K562 (cell line): Measurements from ENCODE around the gene PPFIBP2. TPM values are rescaled to one million over a fixed set of nuclear protein-coding genes. Genes with fewer than 3 reads are reported as not detected.
A peak's percentile ranks its signal among the peaks of the same experiment; 100 is the strongest.

ENCODE experiments used
- ATAC-seq: fragments of 200-7000 bp; cut with Tn5 transposase; 3 replicates; pipeline ENCODE4 v1.9.1; 2020; ENCODE audit warnings: moderate library complexity
- BruUV-seq: library from RNA; stranded (reverse); fragments of 400-500 nt; replicated peaks from 2 replicates; lab custom pipeline; 2021; lab: Mats Ljungman, UMichigan
- CTCF ChIA-PET: fragments of 300-600 bp; formaldehyde crosslinking; extraction: SDS; loops from one replicate; lab custom pipeline; 2021; ENCODE audit warnings: low intra/inter-chr PET ratio; lab: Yijun Ruan, JAX
- POLR2A ChIA-PET: fragments of 300-600, 350-650 bp; sonication (Branson Sonifier 250); formaldehyde crosslinking; extraction: SDS; loops from one replicate; lab custom pipeline; 2021; ENCODE audit warnings: antibody characterized with exemption, inconsistent platforms; lab: Yijun Ruan, JAX
- DNase-seq, 4 experiments: peaks; one replicate each; pipeline versions ENCODE4 v3.0.0 to v3.0.0-alpha.2; 2011 to 2018; ENCODE audit warnings: low spot score in 3 of 4, mixed read lengths in 3 of 4; ENCODE audit errors: extremely low read depth in 1 of 4
- FAIRE-seq: peaks from 2 replicates; lab custom pipeline; 2011; peaks lifted over from hg19 to GRCh38; lab: Jason Lieb, UNC
- H2AFZ ChIP-seq: 2 replicates; pipeline ENCODE4 v1.6.0; 2011; ENCODE audit warnings: low read depth, low read length, control low read depth, inconsistent platforms
- H3K27ac ChIP-seq: fragments of 200-600 bp; 3 replicates; pipeline ENCODE4 v1.8.0; 2011; ENCODE audit warnings: low read depth, mild to moderate bottlenecking, control low read depth, inconsistent platforms, low read length, moderate library complexity, mixed read lengths; ENCODE audit errors: extremely low read depth
- H3K27me3 ChIP-seq, 2 experiments: fragments of 300-600 bp in 1 of 2; 2 replicates in 1 of 2; 3 replicates in 1 of 2; pipeline versions ENCODE4 v1.6.0 to v1.8.0; 2011; ENCODE audit warnings: inconsistent platforms in 2 of 2, low read length in 2 of 2, mild to moderate bottlenecking in 1 of 2, mixed read lengths in 1 of 2, moderate library complexity in 1 of 2; ENCODE audit not compliant: control insufficient read depth in 2 of 2, insufficient read depth in 2 of 2
- H3K36me3 ChIP-seq: fragments of 300-600 bp; 3 replicates; pipeline ENCODE4 v1.8.0; 2011; ENCODE audit warnings: mild to moderate bottlenecking, low read length, inconsistent platforms; ENCODE audit not compliant: control insufficient read depth, insufficient read depth
- H3K4me1 ChIP-seq, 2 experiments: fragments of 200-600 bp in 1 of 2; replicated peaks in 1 of 2; 2 replicates in 1 of 2; 3 replicates in 1 of 2; pipeline versions ENCODE4 v1.5.1 to v1.8.0; 2011; ENCODE audit warnings: inconsistent platforms in 2 of 2, low read length in 2 of 2, mild to moderate bottlenecking in 1 of 2, mixed read lengths in 1 of 2, moderate library complexity in 1 of 2; ENCODE audit not compliant: control insufficient read depth in 2 of 2, insufficient read depth in 2 of 2
- H3K4me2 ChIP-seq: 2 replicates; pipeline ENCODE4 v1.6.1; 2011; ENCODE audit warnings: low read length, control low read depth, inconsistent platforms, mixed read lengths; ENCODE audit not compliant: insufficient read depth
- H3K4me3 ChIP-seq: fragments of 200-600 bp; sonication (generic), shearing (Covaris generic); 2 replicates; pipeline ENCODE4 v1.5.1; 2016; ENCODE audit warnings: control low read depth, inconsistent platforms
- H3K79me2 ChIP-seq: fragments of 200-600 bp; 3 replicates; pipeline ENCODE4 v1.8.0; 2011; ENCODE audit warnings: low read length, inconsistent platforms; ENCODE audit not compliant: control insufficient read depth, insufficient read depth
- H3K9ac ChIP-seq, 2 experiments: 2 replicates each; pipeline versions ENCODE4 v1.6.0 to v1.6.1; 2011; ENCODE audit warnings: low read depth in 2 of 2, low read length in 2 of 2, control low read depth in 1 of 2, inconsistent platforms in 1 of 2, mild to moderate bottlenecking in 1 of 2, mixed read lengths in 1 of 2; ENCODE audit not compliant: insufficient read depth in 1 of 2
- H3K9me1 ChIP-seq: one replicate; pipeline ENCODE4 v1.6.0; 2011; ENCODE audit warnings: inconsistent platforms, mild to moderate bottlenecking, low read length, moderate library complexity; ENCODE audit not compliant: control insufficient read depth, insufficient read depth
- H3K9me3 ChIP-seq: replicated peaks from 2 replicates; pipeline ENCODE4 v1.5.1; 2011; ENCODE audit warnings: low read depth, low read length, inconsistent platforms; ENCODE audit not compliant: control insufficient read depth, insufficient read depth
- H4K20me1 ChIP-seq: replicated peaks from 2 replicates; pipeline ENCODE4 v1.6.1; 2011; ENCODE audit warnings: low read length, inconsistent platforms, mixed read lengths; ENCODE audit not compliant: control insufficient read depth, insufficient read depth
- RAD21 ChIP-seq, 2 experiments: fragments of 250-450 bp in 1 of 2; fragments of 450-650 bp in 1 of 2; sonication (Bioruptor Pico) in 1 of 2; formaldehyde crosslinking in 1 of 2; IDR thresholded peaks in 1 of 2; conservative IDR thresholded peaks in 1 of 2; 2 replicates each; pipeline versions ENCODE4 v1.4.0 to v1.8.0; 2020 to 2022; ENCODE audit warnings: mild to moderate bottlenecking in 2 of 2, moderate library complexity in 1 of 2
- RBM25 ChIP-seq: fragments of 200-400 bp; formaldehyde crosslinking; IDR thresholded peaks from 2 replicates; pipeline ENCODE4 v1.6.1; 2018; ENCODE audit warnings: low read length, low read depth, moderate library complexity; ENCODE audit not compliant: severe bottlenecking
- WGBS: fragments of 100-300 bp; shearing (Covaris generic); methylation state at CpG from one replicate; pipeline ENCODE4 v1.1.6; 2016; ENCODE audit warnings: low coverage, mixed read lengths; ENCODE audit not compliant: insufficient coverage; ENCODE audit errors: missing lambda C conversion rate; 5-methylcytosine and 5-hydroxymethylcytosine counted together
- in situ Hi-C: fragments of 300-500 bp; cut with MboI; formaldehyde crosslinking; loops from 4 replicates; pipeline ENCODE4 v1.15.0; 2018; ENCODE audit warnings: inconsistent platforms, mixed read lengths
- intact Hi-C: fragments of 100-400 bp; cut with micrococcal nuclease; formaldehyde crosslinking; loops from 2 replicates; pipeline ENCODE4 v1.14.2; 2022
- polyA plus RNA-seq, 8 experiments: library from polyadenylated mRNA; depleted of rRNA in 4 of 8; stranded (reverse) in 5 of 8; unstranded in 3 of 8; fragments of >200 nt; fragmentation: Nextera tagmentation in 2 of 8; fragmentation: Illumina TruSeq in 1 of 8; extraction: Ambion mirVana in 2 of 8; extraction: Trizol in 1 of 8; gene quantifications; 2 replicates each; pipeline versions ENCODE4 v1.2.1 to v1.2.3, GENCODE V29; 2011 to 2014; ENCODE audit warnings: inconsistent platforms in 1 of 8, missing spikeins in 1 of 8
- total RNA-seq, 7 experiments: library from RNA; depleted of rRNA in 6 of 7; stranded (reverse); fragments of >200 nt in 6 of 7; fragmentation: Illumina TruSeq in 2 of 7; extraction: Trizol in 2 of 7; gene quantifications; 2 replicates each; pipeline versions ENCODE4 v1.2.1 to v1.2.3, GENCODE V29; 2011 to 2021; ENCODE audit warnings: low replicate concordance in 1 of 7
- TF ChIP-seq, protein P1 (sequence below), 2 experiments: fragments of 450-650 bp; formaldehyde crosslinking in 1 of 2; IDR thresholded peaks; 2 replicates each; pipeline versions ENCODE4 v1.4.0 to v1.6.1; 2014 to 2020; ENCODE audit warnings: mild to moderate bottlenecking in 2 of 2, borderline replicate concordance in 1 of 2, low read depth in 1 of 2

PPFIBP2 gene
- total and polyA plus RNA-seq, 9 of the 15 experiments (the other 6 are each of a cell fraction or from before 2014, with no cell fraction given), result 0.18 to 3.4 (median 1.2) TPM

DNA sequence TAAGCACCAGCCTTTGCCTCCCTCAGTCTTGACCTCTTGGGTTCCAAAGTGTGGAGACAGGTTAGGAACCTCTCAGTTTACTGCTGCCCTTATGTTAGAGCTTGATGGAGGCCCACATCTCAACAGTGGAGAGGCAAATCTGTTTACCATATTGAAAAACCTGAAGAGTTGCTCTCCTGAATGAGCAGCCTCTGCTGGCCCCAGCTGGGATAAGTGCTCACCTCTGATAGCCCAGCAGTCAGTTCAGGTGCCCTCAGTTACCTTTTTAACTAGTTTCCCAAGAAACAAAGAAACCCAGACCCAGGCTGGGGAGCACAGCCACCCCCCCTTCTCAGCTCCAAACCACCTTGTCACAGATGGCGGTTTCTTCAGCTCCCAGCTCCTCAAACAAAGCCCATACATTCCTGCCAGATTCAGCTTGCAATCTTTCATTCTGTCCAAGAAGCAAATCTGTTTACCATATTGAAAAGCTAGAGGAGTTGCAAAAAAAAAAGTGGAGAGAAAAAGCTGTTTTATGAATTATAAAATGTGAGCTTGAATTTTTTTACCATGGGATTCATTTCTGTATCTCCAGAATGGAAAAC, 57.2 kb downstream of the PPFIBP2 start:
- Histone ChIP-seq H3K4me3 (no peak overlapping the region), H3K9ac (no peak overlapping the region), H3K9me3 (no peaks in the 10 kb centered on the region), H3K27ac (no peak overlapping the region), H3K27me3 (peaks cover 4 to 20% of the 10 kb centered on the region in 2 experiments; a peak in 4 of 5 replicates), H3K9me1 (no peaks in the 10 kb centered on the region), H3K36me3 (no peaks in the 10 kb centered on the region), H3K4me2 (no peak overlapping the region), H3K4me1 (no peaks in the 10 kb centered on the region), H3K79me2 (no peaks in the 10 kb centered on the region), H4K20me1 (no peaks in the 10 kb centered on the region), H2AFZ (no peak overlapping the region)
- ChIA-PET CTCF (interaction anchor here (1.6 to 1.8 kb wide), 2 partner anchors 86 to 94 kb away, joined by 7 to 17 read pairs; no protein-coding TSS in a partner anchor), POLR2A (interaction anchor here (0.6 to 1.5 kb wide), 7 partner anchors 10 to 94 kb away, joined by 3 to 5 read pairs (median 4); no protein-coding TSS in a partner anchor)
- intact Hi-C loops, result loop anchor here (1.0 to 2.0 kb wide), 2 partner anchors 86 to 94 kb away; no protein-coding TSS in a partner anchor
- in situ Hi-C loops, result loop anchor here (5.0 kb wide), 1 partner anchor 81 kb away; no protein-coding TSS in a partner anchor
- TF ChIP-seq RBM25, result no peak
- no TSS peak for BruUV-seq
- WGBS, result 18% methylated on average over 1 of the region's 1 CpG
- DNase-seq (no peak), ATAC-seq (no peak), FAIRE-seq (no peak)

DNA sequence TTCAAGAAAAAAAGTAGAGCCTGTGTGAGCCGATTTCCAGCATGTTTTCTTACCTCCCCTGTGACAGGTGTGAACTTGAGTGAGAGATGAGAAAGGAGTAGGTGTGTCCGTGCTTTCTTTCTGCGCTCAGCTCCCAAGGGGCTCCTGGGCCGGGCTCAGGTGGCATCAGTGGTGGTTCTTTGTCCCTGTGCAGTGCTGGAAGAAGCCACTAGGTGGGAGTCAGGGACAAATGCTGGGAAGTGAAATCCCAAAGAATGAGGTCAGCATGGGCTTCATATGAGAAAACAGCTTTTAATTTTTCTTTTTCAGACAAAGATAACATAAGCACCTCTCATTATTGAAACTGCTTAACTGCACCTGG, 57.8 kb downstream of the PPFIBP2 start:
- H3K4me3 ChIP-seq, result no peak overlapping the region
- H3K9me1 ChIP-seq, result no peaks in the 10 kb centered on the region
- H2AFZ ChIP-seq, result no peak overlapping the region
- H3K9ac ChIP-seq, result no peak overlapping the region
- peak; percentile 92 for ATAC-seq
- 0% methylated on average over 4 of the region's 4 CpGs for WGBS
- H3K27me3 ChIP-seq, result peaks cover 4 to 25% of the 10 kb centered on the region in 2 experiments; a peak in 4 of 5 replicates
- CTCF ChIA-PET, result interaction anchor here (1.2 to 1.8 kb wide), 3 partner anchors 86 to 117 kb away, joined by 7 to 17 read pairs (median 7); no protein-coding TSS in a partner anchor
- intact Hi-C loops, result loop anchor here (1.0 to 2.0 kb wide), 2 partner anchors 86 to 93 kb away; no protein-coding TSS in a partner anchor
- POLR2A ChIA-PET, result interaction anchor here (0.6 to 1.5 kb wide), 7 partner anchors 9 to 94 kb away, joined by 3 to 5 read pairs (median 3); no protein-coding TSS in a partner anchor
- H3K27ac ChIP-seq, result no peak overlapping the region
- H3K36me3 ChIP-seq, result no peaks in the 10 kb centered on the region
- DNase-seq, result peak; percentile 51 to 69 (median 62)
- BruUV-seq, result no TSS peak
- no peaks in the 10 kb centered on the region for H4K20me1 ChIP-seq
- H3K79me2 ChIP-seq, result no peaks in the 10 kb centered on the region
- H3K4me1 ChIP-seq, result no peaks in the 10 kb centered on the region; a peak in 1 of 5 replicates
- no peaks in the 10 kb centered on the region for H3K9me3 ChIP-seq
- in situ Hi-C loops, result loop anchor here (5.0 kb wide), 1 partner anchor 81 kb away; no protein-coding TSS in a partner anchor
- FAIRE-seq, result peak; percentile 79
- H3K4me2 ChIP-seq, result no peak overlapping the region
- peak; percentile 91 to 95 for TF ChIP-seq RAD21 (CRISPR knock-in tag; conservative IDR thresholded peaks at IDR 0.05 in 1 of 2, IDR thresholded peaks at IDR 0.05 in 1 of 2)
- TF ChIP-seq, protein P1, sequence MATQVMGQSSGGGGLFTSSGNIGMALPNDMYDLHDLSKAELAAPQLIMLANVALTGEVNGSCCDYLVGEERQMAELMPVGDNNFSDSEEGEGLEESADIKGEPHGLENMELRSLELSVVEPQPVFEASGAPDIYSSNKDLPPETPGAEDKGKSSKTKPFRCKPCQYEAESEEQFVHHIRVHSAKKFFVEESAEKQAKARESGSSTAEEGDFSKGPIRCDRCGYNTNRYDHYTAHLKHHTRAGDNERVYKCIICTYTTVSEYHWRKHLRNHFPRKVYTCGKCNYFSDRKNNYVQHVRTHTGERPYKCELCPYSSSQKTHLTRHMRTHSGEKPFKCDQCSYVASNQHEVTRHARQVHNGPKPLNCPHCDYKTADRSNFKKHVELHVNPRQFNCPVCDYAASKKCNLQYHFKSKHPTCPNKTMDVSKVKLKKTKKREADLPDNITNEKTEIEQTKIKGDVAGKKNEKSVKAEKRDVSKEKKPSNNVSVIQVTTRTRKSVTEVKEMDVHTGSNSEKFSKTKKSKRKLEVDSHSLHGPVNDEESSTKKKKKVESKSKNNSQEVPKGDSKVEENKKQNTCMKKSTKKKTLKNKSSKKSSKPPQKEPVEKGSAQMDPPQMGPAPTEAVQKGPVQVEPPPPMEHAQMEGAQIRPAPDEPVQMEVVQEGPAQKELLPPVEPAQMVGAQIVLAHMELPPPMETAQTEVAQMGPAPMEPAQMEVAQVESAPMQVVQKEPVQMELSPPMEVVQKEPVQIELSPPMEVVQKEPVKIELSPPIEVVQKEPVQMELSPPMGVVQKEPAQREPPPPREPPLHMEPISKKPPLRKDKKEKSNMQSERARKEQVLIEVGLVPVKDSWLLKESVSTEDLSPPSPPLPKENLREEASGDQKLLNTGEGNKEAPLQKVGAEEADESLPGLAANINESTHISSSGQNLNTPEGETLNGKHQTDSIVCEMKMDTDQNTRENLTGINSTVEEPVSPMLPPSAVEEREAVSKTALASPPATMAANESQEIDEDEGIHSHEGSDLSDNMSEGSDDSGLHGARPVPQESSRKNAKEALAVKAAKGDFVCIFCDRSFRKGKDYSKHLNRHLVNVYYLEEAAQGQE (IDR thresholded peaks at IDR 0.05; ENCODE audit: borderline replicate concordance), result peak; percentile 80
- TF ChIP-seq, protein P1 (CRISPR knock-in tag; IDR thresholded peaks at IDR 0.05; ENCODE audit: low read depth), result no peak
